C4-2B (cell line): ENCODE results near the gene DARS1.

Experiments used
- ZFX ChIP-seq: fragments of 450-650 bp; IDR thresholded peaks from 2 replicates; pipeline ENCODE4 v1.6.1; 2017
- TF ChIP-seq, protein P1 (sequence below): fragments of 450-650 bp; conservative IDR thresholded peaks from 2 replicates; pipeline ENCODE4 v1.5.1; 2017; ENCODE audit warnings: mild to moderate bottlenecking

DNA sequence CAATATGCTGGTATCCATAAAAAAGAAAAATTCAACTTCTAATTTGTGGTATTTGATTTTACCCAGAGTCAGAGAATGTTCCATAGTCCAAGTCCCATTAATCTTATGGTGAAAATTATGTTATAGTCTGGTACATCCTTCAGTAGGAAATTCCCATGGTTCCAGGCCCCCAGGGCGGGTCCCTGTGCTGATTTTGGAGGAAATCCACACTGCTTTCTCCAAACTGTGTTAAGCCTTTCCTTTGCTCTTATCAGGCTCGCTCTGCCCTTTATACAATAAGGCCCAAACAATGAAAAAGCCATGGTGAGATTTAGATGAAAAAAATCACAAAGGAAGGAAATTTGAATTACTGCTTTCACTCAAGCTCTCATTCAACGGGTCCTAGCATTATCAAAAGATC is 46.8 kb upstream of the DARS1 start:
- TF ChIP-seq, protein P1, sequence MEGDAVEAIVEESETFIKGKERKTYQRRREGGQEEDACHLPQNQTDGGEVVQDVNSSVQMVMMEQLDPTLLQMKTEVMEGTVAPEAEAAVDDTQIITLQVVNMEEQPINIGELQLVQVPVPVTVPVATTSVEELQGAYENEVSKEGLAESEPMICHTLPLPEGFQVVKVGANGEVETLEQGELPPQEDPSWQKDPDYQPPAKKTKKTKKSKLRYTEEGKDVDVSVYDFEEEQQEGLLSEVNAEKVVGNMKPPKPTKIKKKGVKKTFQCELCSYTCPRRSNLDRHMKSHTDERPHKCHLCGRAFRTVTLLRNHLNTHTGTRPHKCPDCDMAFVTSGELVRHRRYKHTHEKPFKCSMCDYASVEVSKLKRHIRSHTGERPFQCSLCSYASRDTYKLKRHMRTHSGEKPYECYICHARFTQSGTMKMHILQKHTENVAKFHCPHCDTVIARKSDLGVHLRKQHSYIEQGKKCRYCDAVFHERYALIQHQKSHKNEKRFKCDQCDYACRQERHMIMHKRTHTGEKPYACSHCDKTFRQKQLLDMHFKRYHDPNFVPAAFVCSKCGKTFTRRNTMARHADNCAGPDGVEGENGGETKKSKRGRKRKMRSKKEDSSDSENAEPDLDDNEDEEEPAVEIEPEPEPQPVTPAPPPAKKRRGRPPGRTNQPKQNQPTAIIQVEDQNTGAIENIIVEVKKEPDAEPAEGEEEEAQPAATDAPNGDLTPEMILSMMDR, result no peak
- TF ChIP-seq ZFX, result no peak
